GM12878 (cell line): ENCODE measurements around the gene ATP6V1G1. TPM values are rescaled to one million over a fixed set of nuclear protein-coding genes. Genes with fewer than 3 reads are reported as not detected.

Source experiments
- ATAC-seq: fragments of 200-7000 bp; cut with Tn5 transposase; 3 replicates; pipeline ENCODE4 v1.9.1; 2020; ENCODE audit warnings: mild to moderate bottlenecking, moderate library complexity
- BruUV-seq: library from RNA; stranded (reverse); fragments of 400-500 nt; replicated peaks from 2 replicates; lab custom pipeline; 2021; lab: Mats Ljungman, UMichigan
- CTCF ChIA-PET: fragments of 300-600 bp; sonication (Branson Sonifier 250); formaldehyde crosslinking; extraction: SDS; loops from one replicate; lab custom pipeline; 2021; ENCODE audit warnings: inconsistent platforms; lab: Yijun Ruan, JAX
- POLR2A ChIA-PET: fragments of 350-600 bp; formaldehyde crosslinking; extraction: SDS; loops from one replicate; lab custom pipeline; 2021; ENCODE audit warnings: inconsistent platforms; lab: Charles Lee
- RAD21 ChIA-PET: fragments of 300-600 bp; sonication (Branson Sonifier 250); formaldehyde crosslinking; loops from one replicate; lab custom pipeline; 2023; ENCODE audit warnings: antibody characterized with exemption; ENCODE audit not compliant: unreplicated experiment; lab: Charles Lee
- SMC1A ChIA-PET: fragments of 300-600 bp; sonication (Branson Sonifier 250); formaldehyde crosslinking; loops from one replicate; lab custom pipeline; 2023; ENCODE audit not compliant: unreplicated experiment, uncharacterized antibody; lab: Charles Lee
- DNase-seq: peaks from one replicate; pipeline ENCODE4 v3.0.0-alpha.2; 2011; ENCODE audit warnings: low read depth, low spot score
- FAIRE-seq: peaks from 3 replicates; lab custom pipeline; 2011; peaks lifted over from hg19 to GRCh38; lab: Jason Lieb, UNC
- H2AFZ ChIP-seq: 2 replicates; pipeline ENCODE4 v1.6.0; 2011; ENCODE audit warnings: low read depth, low read length, control low read depth; ENCODE audit not compliant: control insufficient read depth
- H3K27ac ChIP-seq: 2 replicates; pipeline ENCODE4 v1.5.1; 2011; ENCODE audit warnings: control low read depth; ENCODE audit not compliant: control insufficient read depth, insufficient read depth
- H3K27me3 ChIP-seq, 2 experiments: replicated peaks in 1 of 2; 2 replicates each; pipeline versions ENCODE4 v1.6.0 to v1.6.1; 2011; ENCODE audit warnings: low read length in 1 of 2; ENCODE audit not compliant: control insufficient read depth in 2 of 2, insufficient read depth in 2 of 2
- H3K36me3 ChIP-seq, 2 experiments: 2 replicates each; pipeline ENCODE4 v1.5.1; 2011; ENCODE audit warnings: low read length in 1 of 2; ENCODE audit not compliant: control insufficient read depth in 2 of 2, insufficient read depth in 2 of 2
- H3K4me1 ChIP-seq: 2 replicates; pipeline ENCODE4 v1.6.1; 2011; ENCODE audit warnings: mild to moderate bottlenecking, low read length, moderate library complexity, mixed read lengths; ENCODE audit not compliant: control insufficient read depth, insufficient read depth
- H3K4me2 ChIP-seq: 2 replicates; pipeline ENCODE4 v1.6.0; 2011; ENCODE audit warnings: control low read depth; ENCODE audit not compliant: control insufficient read depth, insufficient read depth
- H3K4me3 ChIP-seq: fragments of 200-600 bp; sonication (generic); 2 replicates; pipeline ENCODE4 v1.5.1; 2016
- H3K79me2 ChIP-seq: 2 replicates; pipeline ENCODE4 v1.6.0; 2011; ENCODE audit warnings: low read length; ENCODE audit not compliant: control insufficient read depth, insufficient read depth
- H3K9ac ChIP-seq: 2 replicates; pipeline ENCODE4 v1.8.0; 2011; ENCODE audit warnings: low read length, control low read depth, mixed read lengths; ENCODE audit not compliant: control insufficient read depth, insufficient read depth
- H3K9me3 ChIP-seq: replicated peaks from 3 replicates; pipeline ENCODE4 v1.5.1; 2011; ENCODE audit warnings: mild to moderate bottlenecking, low read length; ENCODE audit not compliant: control insufficient read depth, insufficient read depth
- H4K20me1 ChIP-seq: 2 replicates; pipeline ENCODE4 v1.6.0; 2011; ENCODE audit not compliant: control insufficient read depth, insufficient read depth
- BCL3 ChIP-seq: IDR thresholded peaks from 2 replicates; pipeline ENCODE4 v1.6.1; 2011; ENCODE audit warnings: borderline replicate concordance, low read depth, mild to moderate bottlenecking, moderate library complexity, low read length; ENCODE audit not compliant: insufficient read depth, poor library complexity, severe bottlenecking
- BMI1 ChIP-seq: fragments of 450-650 bp; IDR thresholded peaks from 2 replicates; pipeline ENCODE4 v1.6.1; 2016; ENCODE audit warnings: mild to moderate bottlenecking, moderate library complexity, borderline replicate concordance
- CEBPZ ChIP-seq: fragments of 150-350 bp; IDR thresholded peaks from 2 replicates; pipeline ENCODE4 v1.6.1; 2016; ENCODE audit warnings: low read depth, low read length
- DPF2 ChIP-seq: fragments of 450-650 bp; IDR thresholded peaks from 2 replicates; pipeline ENCODE4 v1.6.1; 2017; ENCODE audit warnings: mild to moderate bottlenecking
- EZH2 ChIP-seq: IDR thresholded peaks from 2 replicates; pipeline ENCODE4 v1.6.1; 2012; ENCODE audit warnings: low read depth, mild to moderate bottlenecking, control low read depth, inconsistent platforms, low read length, borderline replicate concordance; ENCODE audit not compliant: control insufficient read depth
- HDGF ChIP-seq: fragments of 450-650 bp; IDR thresholded peaks from 2 replicates; pipeline ENCODE4 v1.6.1; 2016; ENCODE audit warnings: antibody characterized with exemption
- MYB ChIP-seq: fragments of 150-350 bp; IDR thresholded peaks from 2 replicates; pipeline ENCODE4 v1.6.1; 2014; ENCODE audit warnings: mild to moderate bottlenecking, low read depth, low read length, borderline replicate concordance
- NBN ChIP-seq: fragments of 450-650 bp; IDR thresholded peaks from 2 replicates; pipeline ENCODE4 v1.6.1; 2016
- RCOR1 ChIP-seq: conservative IDR thresholded peaks from 2 replicates; pipeline ENCODE4 v1.6.1; 2012; ENCODE audit warnings: low read depth, low read length, improper control_type of control experiment
- SREBF2 ChIP-seq: IDR thresholded peaks from 2 replicates; pipeline ENCODE4 v1.6.1; 2012; ENCODE audit warnings: mild to moderate bottlenecking, low read length
- ZBED1 ChIP-seq: IDR thresholded peaks from 2 replicates; pipeline ENCODE4 v1.6.1; 2016; ENCODE audit warnings: borderline replicate concordance
- ZNF217 ChIP-seq: fragments of 450-650 bp; IDR thresholded peaks from 2 replicates; pipeline ENCODE4 v1.6.1; 2017; ENCODE audit warnings: antibody characterized with exemption, mild to moderate bottlenecking
- ZNF687 ChIP-seq: fragments of 450-650 bp; IDR thresholded peaks from 2 replicates; pipeline ENCODE4 v1.6.1; 2017; ENCODE audit warnings: mild to moderate bottlenecking, moderate library complexity
- WGBS: methylation state at CpG from one replicate; pipeline ENCODE4 v1.1.6; 2016; ENCODE audit warnings: low lambda C conversion rate; ENCODE audit not compliant: insufficient replicate concordance, insufficient coverage; ENCODE audit errors: missing lambda C conversion rate; 5-methylcytosine and 5-hydroxymethylcytosine counted together
- in situ Hi-C: fragments of 300-500 bp; cut with MboI; formaldehyde crosslinking; loops from 9 replicates; pipeline ENCODE4 v1.14.3; 2018; ENCODE audit warnings: mixed read lengths
- intact Hi-C: fragments of 100-400 bp; cut with micrococcal nuclease; formaldehyde crosslinking; loops from one replicate; pipeline ENCODE4 v1.14.2; 2022; ENCODE audit not compliant: unreplicated experiment
- polyA plus RNA-seq, 11 experiments: library from polyadenylated mRNA; depleted of rRNA in 4 of 11; unstranded in 6 of 11; stranded (reverse) in 5 of 11; fragments of >200 nt; fragmentation: Nextera tagmentation in 4 of 11; fragmentation: Illumina TruSeq in 1 of 11; extraction: Ambion mirVana in 4 of 11; extraction: Trizol in 1 of 11; gene quantifications; 1 replicate in 1 of 11; 2 replicates in 10 of 11; pipeline versions ENCODE4 v1.2.1 to v1.2.3, GENCODE V29; 2011 to 2016; ENCODE audit warnings: inconsistent platforms in 2 of 11, missing spikeins in 2 of 11, low read depth in 1 of 11
- total RNA-seq, 4 experiments: library from RNA; depleted of rRNA in 3 of 4; stranded (reverse); fragments of >200 nt in 3 of 4; fragmentation: Illumina TruSeq in 1 of 4; extraction: Trizol in 1 of 4; gene quantifications; 2 replicates each; pipeline versions ENCODE4 v1.2.1 to v1.2.3, GENCODE V29; 2013 to 2021

ATP6V1G1 gene
- total and polyA plus RNA-seq, 10 of the 15 experiments (the other 5 are each of a cell fraction or from before 2014, with no cell fraction given): 34.2 to 204 (median 82.5) TPM

GRCh38 chr9:114631166-114631565, 43.6 kb downstream of the ATP6V1G1 start:
- no TSS peak for BruUV-seq
- ChIA-PET RAD21 (no interaction called here), POLR2A (interaction anchor here (0.6 kb wide), 1 partner anchor 492 kb away, joined by 5 read pairs; no protein-coding TSS in a partner anchor), CTCF (no interaction called here), SMC1A (interaction anchor here (1.2 kb wide), 2 partner anchors 12 to 39 kb away, joined by 3 read pairs; no protein-coding TSS in a partner anchor)
- Histone ChIP-seq H3K4me3 (no peak overlapping the region), H2AFZ (no peak overlapping the region), H3K9ac (no peak overlapping the region), H3K36me3 (peaks cover 29 to 40% of the 10 kb centered on the region in 2 experiments), H3K27ac (no peak overlapping the region), H3K4me2 (no peak overlapping the region), H4K20me1 (no peaks in the 10 kb centered on the region), H3K27me3 (no peaks in the 10 kb centered on the region), H3K79me2 (no peaks in the 10 kb centered on the region), H3K4me1 (no peaks in the 10 kb centered on the region), H3K9me3 (no peaks in the 10 kb centered on the region)
- in situ Hi-C loops: no loop called here
- no peak for DNase-seq
- 4% methylated on average over 2 of the region's 2 CpGs for WGBS
- intact Hi-C loops: no loop called here
- no peak for FAIRE-seq
- no peak for ATAC-seq
- TF ChIP-seq EZH2 (no peak), BMI1 (no peak), DPF2 (no peak), CEBPZ (no peak), MYB (no peak), ZNF687 (no peak), BCL3 (no peak), ZNF217 (no peak), SREBF2 (no peak), HDGF (no peak), ZBED1 (no peak), RCOR1 (no peak), NBN (no peak)
